Kidney epithelial cell (primary cell): ENCODE measurements around the gene ESRRA. TPM values are rescaled to one million over a fixed set of nuclear protein-coding genes. Genes with fewer than 3 reads are reported as not detected.

Experiments used
- DNase-seq: peaks from one replicate; pipeline ENCODE4 v3.0.0-alpha.2; 2010; ENCODE audit warnings: low read depth
- H3K27me3 ChIP-seq: 2 replicates; pipeline ENCODE4 v1.6.0; 2011; ENCODE audit warnings: low read length; ENCODE audit not compliant: control insufficient read depth, insufficient read depth
- H3K36me3 ChIP-seq: 2 replicates; pipeline ENCODE4 v1.5.1; 2011; ENCODE audit warnings: low read length; ENCODE audit not compliant: control insufficient read depth, insufficient read depth
- H3K4me3 ChIP-seq: 2 replicates; pipeline ENCODE4 v1.5.1; 2011; ENCODE audit warnings: low read depth, mild to moderate bottlenecking, control low read depth, low read length
- total RNA-seq: library from RNA; depleted of rRNA; stranded (reverse); fragments of >200 nt; gene quantifications from 2 replicates; pipeline ENCODE4 v1.2.3, GENCODE V29; 2015
- TF ChIP-seq, protein P1 (sequence below): IDR thresholded peaks from 2 replicates; pipeline ENCODE4 v1.5.1; 2011; ENCODE audit warnings: mild to moderate bottlenecking, moderate library complexity, low read length, control low read depth, inconsistent platforms; ENCODE audit not compliant: insufficient read depth, poor library complexity, severe bottlenecking

Gene ESRRA
- total RNA-seq, 1 donor from 2014 or later = 54.3 TPM

DNA sequence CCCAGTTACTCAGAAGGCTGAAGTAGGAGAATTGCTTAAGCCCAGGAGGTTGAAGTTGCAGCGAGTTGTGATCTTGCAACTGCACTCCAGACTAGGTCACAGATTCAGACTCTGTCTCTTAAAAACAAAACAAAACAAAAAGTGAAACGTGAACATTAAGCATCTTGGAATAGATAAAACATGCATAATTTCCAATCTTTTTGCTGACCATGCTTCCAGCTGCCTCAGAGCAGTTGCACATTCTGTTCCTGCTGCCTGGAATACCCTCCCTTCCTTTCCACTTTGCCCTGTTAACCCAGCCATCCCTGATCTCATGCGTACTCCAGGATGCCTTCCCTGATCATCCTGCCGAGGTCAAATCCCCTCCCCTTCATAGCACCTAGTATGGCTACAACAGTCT, 34.0 kb downstream of the ESRRA start:
- no peak for DNase-seq
- Histone ChIP-seq H3K4me3 (no peak overlapping the region), H3K27me3 (peaks cover 5% of the 10 kb centered on the region), H3K36me3 (no peaks in the 10 kb centered on the region)
- TF ChIP-seq, protein P1, sequence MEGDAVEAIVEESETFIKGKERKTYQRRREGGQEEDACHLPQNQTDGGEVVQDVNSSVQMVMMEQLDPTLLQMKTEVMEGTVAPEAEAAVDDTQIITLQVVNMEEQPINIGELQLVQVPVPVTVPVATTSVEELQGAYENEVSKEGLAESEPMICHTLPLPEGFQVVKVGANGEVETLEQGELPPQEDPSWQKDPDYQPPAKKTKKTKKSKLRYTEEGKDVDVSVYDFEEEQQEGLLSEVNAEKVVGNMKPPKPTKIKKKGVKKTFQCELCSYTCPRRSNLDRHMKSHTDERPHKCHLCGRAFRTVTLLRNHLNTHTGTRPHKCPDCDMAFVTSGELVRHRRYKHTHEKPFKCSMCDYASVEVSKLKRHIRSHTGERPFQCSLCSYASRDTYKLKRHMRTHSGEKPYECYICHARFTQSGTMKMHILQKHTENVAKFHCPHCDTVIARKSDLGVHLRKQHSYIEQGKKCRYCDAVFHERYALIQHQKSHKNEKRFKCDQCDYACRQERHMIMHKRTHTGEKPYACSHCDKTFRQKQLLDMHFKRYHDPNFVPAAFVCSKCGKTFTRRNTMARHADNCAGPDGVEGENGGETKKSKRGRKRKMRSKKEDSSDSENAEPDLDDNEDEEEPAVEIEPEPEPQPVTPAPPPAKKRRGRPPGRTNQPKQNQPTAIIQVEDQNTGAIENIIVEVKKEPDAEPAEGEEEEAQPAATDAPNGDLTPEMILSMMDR = no peak

DNA sequence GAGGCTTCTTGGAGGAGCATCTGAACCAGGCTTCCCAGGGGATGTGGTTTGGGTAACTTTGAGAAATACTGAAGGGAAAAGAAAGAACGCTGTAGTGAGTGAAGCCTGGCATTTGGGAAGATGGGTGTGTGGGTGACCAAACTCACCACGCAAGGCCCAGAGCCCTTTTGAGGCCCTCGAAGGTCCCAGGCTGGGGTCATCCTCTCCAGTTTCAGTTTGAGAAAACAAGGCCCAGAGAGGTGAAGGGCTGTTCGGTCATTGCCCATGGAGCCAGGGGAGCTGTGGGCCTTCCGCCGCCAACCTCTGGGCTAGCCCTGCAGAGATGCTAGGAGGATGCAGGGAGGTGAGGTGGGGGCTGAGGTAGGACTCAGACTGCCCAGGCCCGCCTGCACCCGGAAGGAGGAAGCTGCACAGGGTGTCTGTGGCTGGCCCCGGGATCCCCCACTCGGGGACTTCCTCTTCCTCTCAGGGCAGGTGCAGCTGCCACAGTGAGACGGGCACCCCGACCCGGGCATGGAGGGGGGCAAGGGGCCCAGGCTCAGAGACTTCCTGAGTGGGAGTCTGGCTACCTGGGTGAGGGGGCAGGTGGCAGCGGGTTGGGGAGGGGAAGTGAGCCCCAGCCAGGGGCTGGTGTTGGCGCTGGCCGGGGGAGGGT, 34.6 kb downstream of the ESRRA start, which contains the start of gene CCDC88B:
Gene CCDC88B (plus strand): TSS at position 451 of the 655 bp plus-strand sequence. CDS start 63 bp downstream, at position 514.
- Histone ChIP-seq H3K27me3 (peaks cover 5% of the 10 kb centered on the region), H3K4me3 (no peak within 1 kb of the TSS)
- TF ChIP-seq, protein P1 = no peak

DNA sequence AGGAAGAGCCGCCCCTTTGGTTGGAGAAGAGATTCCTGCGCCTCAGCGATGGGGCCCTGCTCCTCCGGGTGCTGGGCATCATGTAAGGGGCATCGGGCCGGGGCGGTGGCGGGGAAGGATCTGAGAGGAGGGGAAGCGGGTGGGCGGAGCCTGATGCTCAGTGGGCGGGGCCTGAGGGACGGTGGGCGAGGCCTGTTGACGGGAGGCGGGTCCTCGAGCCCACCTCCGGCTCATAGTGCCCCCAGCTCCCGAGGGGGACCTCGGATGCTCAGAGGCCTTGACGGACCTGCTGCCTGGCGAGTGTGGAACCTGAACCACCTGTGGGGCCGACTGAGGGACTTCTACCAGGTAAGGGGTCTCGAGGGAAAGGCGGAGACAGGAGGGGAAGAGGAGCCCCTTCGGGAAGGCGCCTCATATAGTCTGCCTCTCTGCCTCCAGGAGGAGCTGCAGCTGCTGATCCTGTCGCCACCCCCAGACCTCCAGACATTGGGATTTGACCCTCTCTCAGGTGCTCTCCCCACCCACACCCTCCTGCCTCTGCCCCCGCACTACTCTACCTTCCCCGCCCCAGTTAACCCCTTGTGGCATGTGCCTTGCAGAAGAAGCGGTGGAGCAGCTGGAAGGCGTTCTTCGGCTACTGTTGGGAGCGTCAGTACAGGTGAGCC, 35.5 kb downstream of the ESRRA start:
- Histone ChIP-seq H3K4me3 (no peak overlapping the region), H3K36me3 (no peaks in the 10 kb centered on the region), H3K27me3 (peaks cover 5% of the 10 kb centered on the region)
- no peak for DNase-seq
- TF ChIP-seq, protein P1 = peak; percentile 26

More for the DNA sequence above, 34.6 kb downstream of the ESRRA start, which contains the start of gene CCDC88B:
- no peaks in the 10 kb centered on the region for H3K36me3 ChIP-seq
- no peak for DNase-seq

DNA sequence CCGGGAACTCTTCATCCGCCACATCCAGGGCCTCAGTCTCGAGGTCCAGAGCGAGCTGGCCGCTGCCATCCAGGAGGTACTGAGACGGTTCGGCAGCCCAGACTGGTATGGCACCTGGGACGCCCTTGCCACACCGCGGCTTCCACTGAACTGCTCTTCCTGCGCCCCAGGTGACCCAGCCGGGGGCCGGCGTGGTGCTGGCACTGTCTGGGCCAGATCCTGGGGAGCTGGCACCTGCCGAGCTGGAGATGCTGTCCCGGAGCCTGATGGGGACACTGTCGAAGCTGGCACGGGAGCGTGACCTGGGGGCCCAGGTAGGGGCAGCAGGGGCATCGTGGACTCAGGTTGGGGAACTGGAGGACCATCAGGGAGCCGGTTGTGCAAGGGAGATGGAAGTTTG, 36.1 kb downstream of the ESRRA start:
- no peak for DNase-seq
- TF ChIP-seq, protein P1 = no peak
- H3K27me3 ChIP-seq = peaks cover 5% of the 10 kb centered on the region
- H3K4me3 ChIP-seq = no peak overlapping the region
- H3K36me3 ChIP-seq = no peaks in the 10 kb centered on the region

DNA sequence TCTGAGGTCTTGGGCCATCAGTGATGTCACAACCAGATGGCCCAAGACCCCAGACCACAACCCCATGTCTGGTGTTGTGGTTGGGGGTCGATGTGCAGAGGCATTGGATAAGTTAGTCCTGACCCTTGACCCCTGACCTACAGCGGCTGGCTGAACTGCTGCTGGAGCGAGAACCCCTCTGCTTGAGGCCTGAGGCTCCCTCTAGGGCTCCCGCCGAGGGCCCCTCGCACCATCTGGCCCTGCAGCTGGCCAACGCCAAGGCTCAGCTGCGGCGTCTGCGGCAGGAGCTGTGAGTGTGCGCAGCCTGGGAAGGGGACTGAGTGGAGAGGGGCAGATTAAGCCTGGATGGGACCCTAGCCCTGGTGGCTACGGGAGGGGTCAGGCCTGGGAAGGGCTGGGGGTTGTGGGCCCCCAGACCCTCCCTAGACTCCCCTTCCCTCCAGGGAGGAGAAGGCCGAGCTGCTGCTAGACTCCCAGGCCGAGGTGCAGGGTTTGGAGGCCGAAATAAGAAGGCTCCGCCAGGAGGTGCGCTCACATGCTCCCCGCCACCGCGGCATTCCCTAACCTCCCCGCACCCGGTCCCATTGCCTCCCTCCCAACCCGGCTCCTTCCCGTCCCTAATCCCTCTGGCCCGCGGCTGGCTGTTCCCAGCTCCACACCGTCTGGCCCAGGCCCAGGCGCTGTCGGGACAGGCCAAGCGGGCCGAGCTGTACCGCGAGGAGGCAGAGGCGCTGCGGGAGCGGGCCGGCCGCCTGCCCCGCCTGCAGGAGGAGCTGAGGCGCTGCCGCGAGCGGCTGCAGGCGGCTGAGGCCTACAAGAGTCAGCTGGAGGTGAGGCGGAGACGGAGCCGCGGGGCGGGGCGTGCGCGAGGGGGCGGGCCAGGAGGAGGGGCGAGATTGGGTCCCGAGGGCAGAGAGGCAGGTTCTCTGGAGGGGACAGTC, 36.8 kb downstream of the ESRRA start:
- Histone ChIP-seq H3K36me3 (no peaks in the 10 kb centered on the region), H3K27me3 (peaks cover 5% of the 10 kb centered on the region), H3K4me3 (peak overlapping the region; percentile 27)
- peak; percentile 61 for DNase-seq
- TF ChIP-seq, protein P1 = peak; percentile 14
